Smooth muscle cell (in vitro differentiated cells): Measurements from ENCODE around the gene WASF2. TPM values are rescaled to one million over a fixed set of nuclear protein-coding genes. Genes with fewer than 3 reads are reported as not detected.
A peak's percentile ranks its signal among the peaks of the same experiment; 100 is the strongest.
"Not testable (repeated sequence)": the region's sequence is repeated elsewhere in the genome, so short reads cannot be mapped to it uniquely, and the experiment has no call there.

ENCODE experiments used
- DNase-seq: peaks from one replicate; lab custom pipeline; 2025; ENCODE audit not compliant: unreplicated experiment; lab: John Stamatoyannopoulos, UW
- H2AFZ ChIP-seq: fragments of 200-600 bp; sonication (generic); 2 replicates; pipeline ENCODE4 v1.6.0; 2016; ENCODE audit warnings: antibody characterized with exemption, low read depth, mild to moderate bottlenecking
- H3F3A ChIP-seq: fragments of 200-600 bp; sonication (generic); 2 replicates; pipeline ENCODE4 v1.6.0; 2017; ENCODE audit warnings: antibody characterized with exemption, low read depth
- H3K27ac ChIP-seq: fragments of 200-600 bp; sonication (generic); 2 replicates; pipeline ENCODE4 v1.5.1; 2016; ENCODE audit warnings: low read depth, mild to moderate bottlenecking
- H3K27me3 ChIP-seq: fragments of 200-600 bp; sonication (generic); 2 replicates; pipeline ENCODE4 v1.6.1; 2016; ENCODE audit warnings: low read depth, mild to moderate bottlenecking
- H3K36me3 ChIP-seq: fragments of 200-600 bp; sonication (generic); 2 replicates; pipeline ENCODE4 v1.5.1; 2016; ENCODE audit warnings: low read depth
- H3K4me1 ChIP-seq: fragments of 200-600 bp; sonication (generic); 2 replicates; pipeline ENCODE4 v1.5.1; 2016; ENCODE audit warnings: low read depth
- H3K4me2 ChIP-seq: fragments of 200-600 bp; sonication (generic); 2 replicates; pipeline ENCODE4 v1.6.0; 2016; ENCODE audit warnings: mild to moderate bottlenecking
- H3K4me3 ChIP-seq: fragments of 200-600 bp; sonication (generic); 2 replicates; pipeline ENCODE4 v1.5.1; 2016; ENCODE audit warnings: mild to moderate bottlenecking
- H3K79me2 ChIP-seq: fragments of 200-600 bp; sonication (generic); 2 replicates; pipeline ENCODE4 v1.6.0; 2016; ENCODE audit warnings: low read depth, mild to moderate bottlenecking
- H3K9ac ChIP-seq: fragments of 200-600 bp; sonication (generic); 2 replicates; pipeline ENCODE4 v1.6.0; 2016; ENCODE audit warnings: low read depth
- H3K9me3 ChIP-seq: fragments of 200-600 bp; sonication (generic); replicated peaks from 2 replicates; pipeline ENCODE4 v1.5.1; 2016; ENCODE audit warnings: low read depth
- H4K20me1 ChIP-seq: fragments of 200-600 bp; sonication (generic); 2 replicates; pipeline ENCODE4 v1.6.0; 2016; ENCODE audit warnings: low read depth
- WGBS: methylation state at CpG from one replicate; pipeline ENCODE4 v1.1.7; 2016; ENCODE audit warnings: low lambda C conversion rate; 5-methylcytosine and 5-hydroxymethylcytosine counted together
- polyA plus RNA-seq: library from polyadenylated mRNA; unstranded; fragments of >200 nt; fragmentation: Nextera tagmentation; extraction: Ambion mirVana; gene quantifications from 2 replicates; pipeline ENCODE4 v1.2.1, GENCODE V29; 2016
- total RNA-seq: library from RNA; depleted of rRNA; stranded (reverse); fragments of >200 nt; gene quantifications from 2 replicates; pipeline ENCODE4 v1.2.3, GENCODE V29; 2014
- TF ChIP-seq, protein P1 (sequence below): fragments of 200-600 bp; sonication (generic); IDR thresholded peaks from 2 replicates; pipeline ENCODE4 v1.5.1; 2017; ENCODE audit warnings: borderline replicate concordance, mild to moderate bottlenecking, antibody characterized with exemption; ENCODE audit not compliant: insufficient read depth, poor library complexity, severe bottlenecking

WASF2 gene
- total and polyA plus RNA-seq, 2 experiments from 2014 or later = 34.3 to 46.1 TPM

DNA sequence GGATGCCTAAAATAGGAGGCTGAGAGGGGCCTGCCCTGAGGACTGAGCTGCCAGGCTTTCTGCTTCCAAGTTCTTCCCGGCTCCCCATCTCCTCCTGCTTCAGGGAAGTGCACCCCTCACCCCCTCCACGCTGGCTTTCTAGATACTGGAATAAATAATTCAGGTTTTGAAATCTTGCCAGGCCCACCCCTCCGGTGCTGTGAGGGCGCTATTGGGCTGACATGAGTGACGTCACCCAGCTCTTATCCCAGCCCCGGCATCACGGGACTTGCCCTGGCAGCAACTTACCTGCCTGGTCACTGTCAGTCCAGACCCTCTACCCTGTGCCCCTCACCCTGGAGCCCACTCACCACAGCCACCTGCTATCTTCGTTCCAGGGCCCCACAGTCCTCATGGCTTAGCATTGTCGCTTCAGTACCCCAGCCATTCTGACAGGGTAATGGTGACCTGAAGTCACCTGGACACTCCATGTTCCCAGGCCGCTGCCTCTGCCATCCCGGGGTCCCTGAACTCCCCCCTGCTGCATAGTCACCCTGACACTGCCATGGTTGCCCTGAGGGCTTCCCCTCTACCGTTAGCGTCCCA, 98.4 kb downstream of the WASF2 start:
- H3K4me2 ChIP-seq = peak overlapping the region; percentile 97
- H2AFZ ChIP-seq = no peak overlapping the region
- no peaks in the 10 kb centered on the region for H3K36me3 ChIP-seq
- TF ChIP-seq, protein P1, sequence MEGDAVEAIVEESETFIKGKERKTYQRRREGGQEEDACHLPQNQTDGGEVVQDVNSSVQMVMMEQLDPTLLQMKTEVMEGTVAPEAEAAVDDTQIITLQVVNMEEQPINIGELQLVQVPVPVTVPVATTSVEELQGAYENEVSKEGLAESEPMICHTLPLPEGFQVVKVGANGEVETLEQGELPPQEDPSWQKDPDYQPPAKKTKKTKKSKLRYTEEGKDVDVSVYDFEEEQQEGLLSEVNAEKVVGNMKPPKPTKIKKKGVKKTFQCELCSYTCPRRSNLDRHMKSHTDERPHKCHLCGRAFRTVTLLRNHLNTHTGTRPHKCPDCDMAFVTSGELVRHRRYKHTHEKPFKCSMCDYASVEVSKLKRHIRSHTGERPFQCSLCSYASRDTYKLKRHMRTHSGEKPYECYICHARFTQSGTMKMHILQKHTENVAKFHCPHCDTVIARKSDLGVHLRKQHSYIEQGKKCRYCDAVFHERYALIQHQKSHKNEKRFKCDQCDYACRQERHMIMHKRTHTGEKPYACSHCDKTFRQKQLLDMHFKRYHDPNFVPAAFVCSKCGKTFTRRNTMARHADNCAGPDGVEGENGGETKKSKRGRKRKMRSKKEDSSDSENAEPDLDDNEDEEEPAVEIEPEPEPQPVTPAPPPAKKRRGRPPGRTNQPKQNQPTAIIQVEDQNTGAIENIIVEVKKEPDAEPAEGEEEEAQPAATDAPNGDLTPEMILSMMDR = no peak
- no peak overlapping the region for H3K27ac ChIP-seq
- H3K4me1 ChIP-seq = peaks cover 4% of the 10 kb centered on the region
- no peak for DNase-seq
- no peaks in the 10 kb centered on the region for H3K27me3 ChIP-seq
- peaks cover 5% of the 10 kb centered on the region for H3F3A ChIP-seq
- H3K4me3 ChIP-seq = peak overlapping the region; percentile 76
- WGBS = 27% methylated on average over 11 of the region's 13 CpGs
- H3K9me3 ChIP-seq = no peaks in the 10 kb centered on the region
- H3K9ac ChIP-seq = peak overlapping the region; percentile 43
- no peaks in the 10 kb centered on the region for H3K79me2 ChIP-seq
- no peaks in the 10 kb centered on the region for H4K20me1 ChIP-seq

DNA sequence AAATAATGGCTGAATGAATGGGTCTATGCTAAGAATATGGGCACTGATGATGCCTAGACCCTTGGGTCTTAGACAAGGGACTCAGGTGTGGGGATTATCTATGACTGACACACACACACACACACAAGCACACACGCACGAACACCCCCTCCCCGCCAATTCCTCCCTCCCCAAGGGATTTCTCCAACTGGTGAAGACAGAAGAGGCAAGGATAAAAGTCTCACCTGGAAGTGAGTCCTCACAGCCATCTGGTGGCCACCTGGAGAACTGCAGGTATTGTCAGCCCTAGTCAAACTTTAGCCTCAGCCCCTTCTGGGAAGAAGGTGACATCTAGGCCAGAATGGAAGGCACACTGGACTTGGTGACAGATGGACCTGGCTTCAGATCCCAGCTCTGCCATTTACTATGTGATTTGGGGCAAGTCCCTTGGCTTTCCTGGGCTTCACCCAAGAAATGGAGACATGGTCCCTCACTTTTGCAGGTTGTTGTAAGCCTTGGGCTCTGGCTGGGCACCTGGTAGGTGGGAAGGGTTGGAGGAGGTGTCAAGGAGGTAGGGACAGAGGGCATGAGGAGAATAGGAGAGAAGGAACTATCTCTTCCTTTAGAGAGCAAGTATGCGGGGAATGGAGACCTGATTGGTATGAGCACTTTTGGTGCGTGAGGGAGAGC, 101.5 kb downstream of the WASF2 start:
- no peaks in the 10 kb centered on the region for H3K27me3 ChIP-seq
- H3K9ac ChIP-seq = no peak overlapping the region
- H2AFZ ChIP-seq = no peak overlapping the region
- no peaks in the 10 kb centered on the region for H3K79me2 ChIP-seq
- no peak overlapping the region for H3K4me3 ChIP-seq
- peaks cover 4% of the 10 kb centered on the region for H3K4me1 ChIP-seq
- H4K20me1 ChIP-seq = no peaks in the 10 kb centered on the region
- DNase-seq = no peak
- no peaks in the 10 kb centered on the region for H3K36me3 ChIP-seq
- TF ChIP-seq, protein P1 = peak; percentile 92
- no peak overlapping the region for H3K27ac ChIP-seq
- H3K9me3 ChIP-seq = no peaks in the 10 kb centered on the region
- no peak overlapping the region for H3K4me2 ChIP-seq
- whole genome bisulfite sequencing = 41% methylated on average over 5 of the region's 5 CpGs
- H3F3A ChIP-seq = no peaks in the 10 kb centered on the region

DNA sequence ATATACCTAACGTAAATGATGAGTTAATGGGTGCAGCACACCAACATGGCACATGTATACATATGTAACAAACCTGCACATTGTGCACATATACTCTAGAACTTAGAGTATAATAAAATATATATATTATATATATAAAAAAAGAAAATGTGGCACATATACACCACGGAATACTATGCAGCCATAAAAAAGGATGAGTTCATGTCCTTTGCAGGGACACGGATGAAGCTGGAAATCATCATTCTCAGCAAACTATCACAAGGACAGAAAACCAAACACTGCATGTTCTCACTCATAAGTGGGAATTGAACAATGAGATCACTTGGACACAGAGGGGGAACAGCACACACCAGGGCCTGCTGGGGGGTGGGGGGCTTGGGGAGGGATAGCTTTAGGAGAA, 105.2 kb downstream of the WASF2 start:
- not testable (repeated sequence) for DNase-seq, H3K27ac ChIP-seq, H3K79me2 ChIP-seq, H2AFZ ChIP-seq, H3K9me3 ChIP-seq, H3K4me3 ChIP-seq, H4K20me1 ChIP-seq, H3K4me1 ChIP-seq, H3K9ac ChIP-seq, H3K36me3 ChIP-seq, H3K4me2 ChIP-seq, H3K27me3 ChIP-seq, H3F3A ChIP-seq
- 89% methylated on average over 3 of the region's 3 CpGs for WGBS

DNA sequence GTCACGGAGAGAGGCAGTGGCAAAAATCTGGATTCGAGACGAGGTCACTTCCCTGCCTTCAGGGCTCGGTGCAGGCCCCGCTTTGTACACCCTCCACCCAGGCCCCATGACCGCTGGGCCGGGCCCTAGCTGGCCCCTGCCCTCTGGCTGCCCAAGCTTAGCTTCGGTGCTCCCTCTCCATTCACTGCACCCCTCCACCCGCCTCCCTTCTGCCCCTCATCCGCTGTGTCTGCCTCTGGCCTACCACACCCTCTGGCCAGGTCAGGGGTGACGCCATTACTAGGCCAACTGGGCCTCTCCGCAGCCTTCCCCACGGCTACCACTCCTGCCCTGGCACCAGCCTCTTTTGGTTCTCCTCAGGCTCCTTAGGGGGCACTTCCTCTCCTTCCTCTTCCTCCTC, 106.3 kb downstream of the WASF2 start:
- Histone ChIP-seq H4K20me1 (no peaks in the 10 kb centered on the region), H3K4me2 (no peak overlapping the region), H3K36me3 (no peaks in the 10 kb centered on the region), H2AFZ (no peak overlapping the region), H3K4me3 (no peak overlapping the region), H3K4me1 (no peaks in the 10 kb centered on the region), H3K79me2 (no peaks in the 10 kb centered on the region), H3K27me3 (no peaks in the 10 kb centered on the region), H3K9ac (no peak overlapping the region), H3F3A (no peaks in the 10 kb centered on the region), H3K27ac (no peak overlapping the region), H3K9me3 (no peaks in the 10 kb centered on the region)
- WGBS = 90% methylated on average over 12 of the region's 13 CpGs
- no peak for DNase-seq
- TF ChIP-seq, protein P1 = no peak
